Hematopoietic multipotent progenitor cell treated with erythropoietin and hydrocortisone succinate and interleukin-3 and kit ligand, for 8 days (in vitro differentiated cells): ENCODE measurements around the gene NRXN3.

Experiments used
- DNase-seq: peaks from one replicate; pipeline ENCODE4 v3.0.0-alpha.2; 2015

Gene NRXN3

DNA sequence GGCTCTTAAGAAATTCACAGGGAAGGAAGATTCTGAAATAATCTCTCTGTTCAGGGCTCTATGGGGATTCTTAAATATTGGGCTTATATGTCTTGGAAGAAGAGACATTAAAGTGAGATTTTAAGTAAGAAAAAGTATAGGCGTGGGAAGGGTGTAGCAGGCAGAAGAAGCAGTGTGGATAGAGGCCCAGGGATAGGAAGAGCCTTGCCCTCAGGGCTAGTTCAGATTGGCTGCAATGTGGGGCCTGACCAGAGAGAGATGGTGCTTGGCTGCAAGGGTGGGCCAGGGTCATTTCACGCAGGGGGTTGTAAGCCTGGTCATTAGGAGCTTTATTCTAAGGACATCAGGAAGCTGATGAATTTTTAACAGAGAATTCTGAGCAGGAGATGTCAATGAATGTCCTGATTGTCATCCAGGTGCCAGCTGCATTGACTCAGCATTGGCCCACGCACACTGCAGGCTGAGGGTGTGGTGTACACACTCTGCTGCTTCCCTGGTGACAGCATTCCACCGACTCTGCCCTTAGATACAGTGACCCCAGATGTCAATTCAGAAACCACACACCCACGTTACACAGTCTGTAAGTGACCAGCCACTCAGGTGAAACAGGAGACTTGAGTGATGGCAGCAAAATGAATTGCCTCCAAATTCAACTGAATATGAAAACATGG is 582.5 kb downstream of the NRXN3 start:
- no peak for DNase-seq

GRCh38 chr14:78754059-78754458 is 583.9 kb downstream of the NRXN3 start:
- DNase-seq: no peak

DNA sequence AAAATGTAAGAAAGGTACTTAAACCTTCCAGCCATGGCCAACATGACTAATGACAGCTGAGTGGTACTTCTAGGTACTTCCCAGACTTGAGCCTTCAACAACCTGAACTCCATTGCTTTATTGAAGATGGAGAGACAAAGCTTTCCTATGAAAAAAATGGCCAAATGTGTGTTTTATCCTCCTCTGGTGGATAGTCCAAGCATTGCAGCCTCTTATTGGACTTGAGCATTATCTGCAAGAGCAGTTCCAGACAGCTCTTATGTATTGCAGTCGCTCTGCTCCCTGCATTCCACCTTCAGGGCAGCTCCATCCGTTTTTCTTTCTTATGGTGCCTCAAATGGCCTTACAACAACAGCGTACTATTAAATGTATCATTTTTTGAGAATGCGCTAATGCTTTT is 588.2 kb downstream of the NRXN3 start:
- peak; percentile 37 for DNase-seq

DNA sequence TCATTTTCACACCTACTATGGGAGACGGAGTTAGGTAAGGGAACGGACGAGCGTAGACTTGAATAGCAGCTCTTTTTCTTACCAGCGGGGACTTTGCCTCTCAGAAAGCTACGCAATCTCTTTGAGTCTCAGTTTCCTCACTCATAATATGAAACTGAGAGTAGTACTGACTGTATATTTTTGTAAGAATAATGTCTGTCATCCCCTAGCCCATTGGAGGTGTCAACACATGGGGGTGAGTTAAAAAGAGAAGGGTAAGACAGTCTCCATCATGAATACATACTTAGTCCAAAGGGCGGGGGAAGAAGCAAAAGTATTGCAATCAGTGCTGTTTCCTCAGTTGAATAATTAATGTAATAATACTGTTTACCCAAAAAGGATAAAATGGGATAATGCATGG is 592.2 kb downstream of the NRXN3 start:
- DNase-seq: no peak

DNA sequence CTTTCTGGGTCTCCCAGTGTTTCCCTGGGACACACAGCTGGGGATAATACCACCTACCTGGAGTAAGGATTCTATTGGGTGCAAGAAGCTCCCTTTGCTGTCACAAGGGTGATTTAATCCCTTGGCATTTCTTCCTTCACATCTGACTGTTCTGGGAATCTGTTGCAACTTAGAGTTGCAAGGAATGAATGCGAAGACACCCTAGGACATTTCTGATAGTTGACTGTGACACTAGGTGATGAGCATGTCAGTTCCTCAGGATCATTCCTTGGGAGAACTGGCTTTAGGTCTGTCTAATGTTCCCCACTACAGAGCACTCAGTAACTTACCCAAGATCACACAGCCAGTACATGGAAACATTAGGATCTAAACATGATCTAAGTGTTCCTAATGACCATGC is 593.6 kb downstream of the NRXN3 start:
- no peak for DNase-seq

GRCh38 chr14:78764240-78764639 is 594.1 kb downstream of the NRXN3 start:
- no peak for DNase-seq

- no peak for DNase-seq
Measured at GRCh38 chr14:78764645-78765044, 594.5 kb downstream of the NRXN3 start.

DNA sequence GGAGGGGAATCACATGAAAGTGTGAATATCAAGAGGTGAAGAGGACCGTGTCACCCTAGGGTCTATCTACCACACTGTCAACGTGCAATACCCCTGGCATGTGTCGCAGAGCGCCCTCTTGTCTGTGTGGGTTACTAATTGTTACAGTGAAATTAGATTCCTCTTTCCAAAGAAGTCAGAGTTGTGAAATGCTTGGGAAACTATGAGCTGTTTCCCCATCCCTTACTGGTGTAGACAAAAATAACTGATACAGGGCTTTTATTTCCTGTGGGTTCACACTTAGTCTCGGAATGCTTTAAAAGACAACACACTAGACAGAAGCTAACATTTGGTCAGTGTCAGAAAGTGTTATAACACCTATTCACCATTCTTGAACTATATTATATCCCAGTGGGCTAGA is 597.3 kb downstream of the NRXN3 start:
- no peak for DNase-seq

- no peak for DNase-seq
Measured at GRCh38 chr14:78782551-78782950, 612.4 kb downstream of the NRXN3 start.

GRCh38 chr14:78785265-78785664 is 615.1 kb downstream of the NRXN3 start:
- DNase-seq: no peak

GRCh38 chr14:78788467-78789360 is 618.5 kb downstream of the NRXN3 start:
- no peak for DNase-seq

DNA sequence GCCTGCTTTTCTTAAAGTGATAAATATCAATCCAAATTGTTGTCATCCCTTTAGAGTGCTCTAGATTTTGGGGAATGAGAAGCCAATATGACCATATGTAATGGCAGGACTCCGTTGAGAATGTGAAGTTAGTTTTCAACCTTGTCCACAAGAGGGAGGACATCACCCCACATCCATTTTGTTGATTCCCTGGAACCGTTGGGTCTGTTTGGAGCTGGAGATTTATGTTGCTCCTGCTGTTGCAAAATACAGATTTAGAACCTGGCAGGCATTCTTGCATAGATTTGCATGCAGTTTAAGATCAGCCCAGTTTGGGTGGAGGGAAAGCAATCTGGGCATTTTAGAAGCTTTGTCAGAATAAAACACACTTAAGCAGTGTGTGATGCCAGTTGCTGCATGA is 620.1 kb downstream of the NRXN3 start:
- DNase-seq: no peak

GRCh38 chr14:78798757-78799156 is 628.6 kb downstream of the NRXN3 start:
- no peak for DNase-seq

DNA sequence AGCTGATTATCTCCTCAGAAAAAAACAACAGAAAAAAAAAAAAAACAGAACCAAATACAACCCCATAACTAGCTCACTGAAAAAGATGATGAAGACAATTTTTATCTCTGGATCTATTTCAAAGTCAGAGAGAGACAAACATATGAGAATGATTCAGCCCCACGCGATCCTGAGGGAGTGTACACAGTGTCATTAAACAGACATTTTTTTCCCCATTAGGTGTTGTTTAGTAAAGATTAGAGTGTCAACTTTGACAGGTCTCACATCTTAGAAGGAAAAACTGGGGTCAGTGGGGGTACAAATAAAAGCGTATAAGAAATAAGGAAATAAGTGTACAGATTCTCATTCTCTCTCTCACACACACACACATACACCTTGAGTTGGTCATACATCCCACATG is 635.4 kb downstream of the NRXN3 start:
- DNase-seq: no peak

DNA sequence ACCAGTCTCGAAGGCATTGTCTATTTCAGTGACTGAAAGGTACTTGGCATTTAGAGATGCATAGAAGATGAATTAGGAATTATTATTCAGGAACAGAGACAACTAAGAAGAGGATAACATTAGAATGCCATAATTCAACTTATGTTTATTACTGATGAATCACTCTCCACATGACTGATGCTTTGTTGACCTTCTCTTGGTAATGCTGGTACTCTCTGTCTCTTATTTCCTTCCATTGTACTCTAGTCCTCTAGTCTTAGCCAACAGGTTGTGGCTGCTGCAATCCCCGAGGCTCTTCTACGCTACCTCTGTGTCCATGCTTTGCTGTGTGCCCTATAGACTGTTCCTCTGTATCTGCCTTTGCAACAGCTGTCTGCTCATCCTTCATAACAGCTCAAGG is 652.9 kb downstream of the NRXN3 start:
- no peak for DNase-seq

- DNase-seq: no peak
Measured at GRCh38 chr14:78823516-78823915, 653.3 kb downstream of the NRXN3 start.

DNA sequence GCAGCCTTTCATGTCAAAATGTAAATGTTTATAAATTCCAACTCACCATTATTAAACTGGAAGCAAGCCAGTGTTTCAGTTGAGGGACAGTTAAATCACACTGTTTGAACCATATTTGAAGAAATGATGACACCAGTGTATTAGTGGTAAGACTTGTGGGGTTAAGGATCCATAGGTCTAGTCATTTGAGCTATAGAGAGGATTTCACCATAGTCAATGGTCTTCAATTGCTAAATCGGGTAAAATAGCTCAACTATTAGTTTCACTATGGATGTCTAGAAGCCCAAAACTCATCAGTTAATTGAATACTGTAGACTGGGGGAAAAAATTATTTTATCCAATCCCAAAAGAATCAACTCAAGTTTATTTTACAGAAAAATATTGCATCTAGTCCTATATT is 659.1 kb downstream of the NRXN3 start:
- no peak for DNase-seq

- DNase-seq: no peak
Measured at GRCh38 chr14:78834766-78835451, 664.7 kb downstream of the NRXN3 start.

DNA sequence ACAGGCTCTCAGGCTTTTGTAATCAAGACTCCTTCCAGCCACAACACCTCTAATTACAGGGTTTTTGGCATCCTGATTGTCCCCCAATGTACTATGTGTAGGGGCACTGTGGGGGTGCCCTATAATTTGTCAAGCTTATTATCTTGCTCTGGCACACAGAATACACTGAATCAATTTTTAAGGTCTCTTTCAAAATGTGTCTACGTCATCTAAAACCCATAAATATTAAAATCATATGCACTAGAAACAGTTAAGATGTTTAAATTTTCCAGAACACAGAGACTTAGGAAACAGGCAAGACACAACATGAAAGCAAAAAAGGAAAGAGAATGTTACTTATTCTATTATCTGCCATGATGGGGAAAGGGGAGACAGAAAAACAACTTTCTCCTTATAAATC is 665.7 kb downstream of the NRXN3 start:
- no peak for DNase-seq

GRCh38 chr14:78836777-78837176 is 666.6 kb downstream of the NRXN3 start:
- DNase-seq: peak; percentile 66

GRCh38 chr14:78838959-78839358 is 668.8 kb downstream of the NRXN3 start:
- no peak for DNase-seq

- no peak for DNase-seq
Measured at GRCh38 chr14:78840898-78841297, 670.7 kb downstream of the NRXN3 start.

GRCh38 chr14:78847801-78848200 is 677.6 kb downstream of the NRXN3 start:
- no peak for DNase-seq
